HG03460 (cell line): Measurements from ENCODE around the gene ZDHHC4.

Experiments
- ATAC-seq: cut with Tn5 transposase; IDR thresholded peaks from one replicate; pipeline ENCODE4 v1.9.1; 2021; ENCODE audit not compliant: unreplicated experiment

The ZDHHC4 gene

GRCh38 chr7:6577369-6578113, at the start of gene ZDHHC4:
ZDHHC4 (plus strand) TSS chr7:6577454; CDS start chr7:6580562, 3,108 bp downstream.
- ATAC-seq = peak; percentile 94

GRCh38 chr7:6528401-6529130, 48.7 kb upstream of the ZDHHC4 start:
- ATAC-seq = no peak

- ATAC-seq = no peak
Measured at GRCh38 chr7:6529643-6530042, 47.6 kb upstream of the ZDHHC4 start.

GRCh38 chr7:6530626-6531491, 46.4 kb upstream of the ZDHHC4 start:
- no peak for ATAC-seq

- ATAC-seq = no peak
Measured at GRCh38 chr7:6531492-6532279, 45.6 kb upstream of the ZDHHC4 start.

- ATAC-seq = no peak
Measured at GRCh38 chr7:6532516-6532915, 44.7 kb upstream of the ZDHHC4 start.

- no peak for ATAC-seq
Measured at GRCh38 chr7:6533893-6534495, 43.3 kb upstream of the ZDHHC4 start.

GRCh38 chr7:6536262-6537260, 40.7 kb upstream of the ZDHHC4 start:
- ATAC-seq = no peak

- no peak for ATAC-seq
Measured at GRCh38 chr7:6542368-6542767, 34.9 kb upstream of the ZDHHC4 start.

GRCh38 chr7:6545398-6546126, 31.7 kb upstream of the ZDHHC4 start:
- no peak for ATAC-seq

GRCh38 chr7:6546498-6547251, 30.6 kb upstream of the ZDHHC4 start:
- no peak for ATAC-seq

- no peak for ATAC-seq
Measured at GRCh38 chr7:6547400-6547799, 29.9 kb upstream of the ZDHHC4 start.

GRCh38 chr7:6551016-6551511, 26.2 kb upstream of the ZDHHC4 start, which contains the start of gene GRID2IP:
GRID2IP (minus strand) TSS chr7:6551461; CDS start chr7:6551436, 25 bp downstream.
- no peak for ATAC-seq

- ATAC-seq = no peak
Measured at GRCh38 chr7:6553448-6554044, 23.7 kb upstream of the ZDHHC4 start.

GRCh38 chr7:6554848-6555247, 22.4 kb upstream of the ZDHHC4 start:
- ATAC-seq = no peak

- ATAC-seq = no peak
Measured at GRCh38 chr7:6556196-6556595, 21.1 kb upstream of the ZDHHC4 start.

- ATAC-seq = no peak
Measured at GRCh38 chr7:6558837-6559236, 18.4 kb upstream of the ZDHHC4 start.
